ENCODE measurements around the gene MSMP.

- TF ChIP-seq CTCF (IDR thresholded peaks at IDR 0.05) (no peak), POLR2AphosphoS5 (IDR thresholded peaks at IDR 0.05) (no peak)
Observed at GRCh38 chr9:35763803-35764202, 9.7 kb upstream of the MSMP start.
